VCaP (cell line): ENCODE data around the gene CBFB.

Experiments used
- H3K27ac ChIP-seq: fragments of 450-650 bp; 2 replicates; pipeline ENCODE4 v1.5.1; 2017
- CTCF ChIP-seq: fragments of 450-650 bp; conservative IDR thresholded peaks from 2 replicates; pipeline ENCODE4 v1.5.1; 2017; ENCODE audit warnings: mild to moderate bottlenecking, moderate library complexity

Gene CBFB

GRCh38 chr16:67075331-67075730 is 46.4 kb downstream of the CBFB start:
- no peak overlapping the region for H3K27ac ChIP-seq
- no peak for TF ChIP-seq CTCF

GRCh38 chr16:67077871-67078270 is 48.9 kb downstream of the CBFB start:
- no peak overlapping the region for H3K27ac ChIP-seq
- TF ChIP-seq CTCF: no peak

- no peak overlapping the region for H3K27ac ChIP-seq
- TF ChIP-seq CTCF: no peak
Measured at GRCh38 chr16:67082100-67082499, 53.2 kb downstream of the CBFB start.

GRCh38 chr16:67082891-67083290 is 53.9 kb downstream of the CBFB start:
- no peak for TF ChIP-seq CTCF
- no peak overlapping the region for H3K27ac ChIP-seq

- no peak overlapping the region for H3K27ac ChIP-seq
- TF ChIP-seq CTCF: no peak
Measured at GRCh38 chr16:67084345-67085028, 55.5 kb downstream of the CBFB start.

- no peak for TF ChIP-seq CTCF
- H3K27ac ChIP-seq: no peak overlapping the region
Measured at GRCh38 chr16:67086822-67087221, 57.9 kb downstream of the CBFB start.

GRCh38 chr16:67087291-67087690 is 58.3 kb downstream of the CBFB start:
- no peak overlapping the region for H3K27ac ChIP-seq
- TF ChIP-seq CTCF: no peak
